Stimulated activated CD4-positive, alpha-beta T cell treated with anti-CD3 and anti-CD28 coated beads, Interleukin-4, amount 100 ng/mL, for 48 hours (primary cell): ENCODE data around the gene REST.

ENCODE experiments used
- DNase-seq, 2 donors: peaks; one replicate each; pipeline ENCODE4 v3.0.0-alpha.2; 2020; ENCODE audit warnings: low read depth in 2 of 2

Gene REST

GRCh38 chr4:56976283-56976836 is 68.7 kb downstream of the REST start:
- DNase-seq: no peak

DNA sequence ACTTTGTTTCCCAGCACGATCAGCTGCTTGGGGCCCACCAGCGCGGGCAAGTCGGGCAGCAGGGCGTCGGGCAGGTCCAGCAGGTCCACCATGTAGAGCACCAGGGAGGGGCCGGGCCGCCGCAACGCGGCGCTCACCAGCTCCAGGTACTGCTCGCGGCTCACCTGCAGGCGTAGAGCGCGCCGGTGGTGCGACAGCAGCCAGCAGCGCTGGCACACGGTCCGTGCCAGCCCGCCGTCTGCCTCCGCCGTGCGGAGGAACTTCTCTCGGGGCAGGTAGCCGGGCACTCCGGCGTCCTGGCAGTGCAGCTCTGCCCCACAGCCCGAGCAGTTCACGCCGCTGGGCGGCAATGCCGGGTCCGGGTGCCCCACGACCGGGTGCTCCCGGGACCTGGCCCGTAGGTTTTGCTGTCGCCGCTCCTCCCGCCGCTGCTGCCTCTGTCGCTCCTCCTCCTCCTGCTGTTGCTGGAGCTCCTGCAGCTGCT is 69.2 kb downstream of the REST start:
- peak; percentile 23 to 26 for DNase-seq

DNA sequence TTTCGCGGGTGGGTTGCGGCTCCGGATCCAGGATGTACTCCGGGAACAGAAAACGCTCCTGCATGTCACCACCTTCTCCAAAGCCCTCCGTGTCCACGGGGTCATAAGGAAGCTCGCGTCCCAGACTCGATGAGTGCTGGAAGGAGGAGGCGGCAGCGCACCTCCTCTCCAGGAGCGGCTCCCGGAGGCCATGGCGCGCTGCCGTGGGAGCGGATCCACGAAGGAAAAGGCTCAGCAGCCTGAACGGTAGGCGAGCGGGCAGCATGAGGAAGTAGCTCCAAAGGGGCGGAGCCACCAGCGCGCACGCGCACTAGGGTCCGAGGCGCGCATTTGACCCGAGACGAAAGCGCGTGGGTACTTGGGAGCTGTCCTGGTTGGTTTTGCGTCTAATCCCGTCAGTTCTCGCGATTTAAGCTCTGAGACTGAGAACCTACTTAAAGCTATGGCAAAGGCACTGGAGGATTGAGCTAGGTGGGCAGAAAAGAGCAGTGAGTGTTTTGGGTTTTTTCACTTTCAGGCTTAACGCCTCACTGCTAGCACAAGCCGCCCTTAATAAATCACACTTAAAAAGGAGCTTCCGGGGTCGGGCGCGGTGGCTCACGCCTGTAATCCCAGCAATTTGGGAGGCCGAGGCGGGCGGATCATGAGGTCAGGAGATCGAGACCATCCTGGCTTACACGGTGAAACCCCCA is 69.8 kb downstream of the REST start, which contains the start of gene NOA1:
Gene NOA1, minus strand, starts transcription at position 286 of the 692 bp plus-strand sequence. Its CDS starts 21 bp downstream, at position 265.
- DNase-seq: peak; percentile 92

- peak; percentile 79 to 88 for DNase-seq
These were observed 71.1 kb downstream of the REST start, which contains the start of gene POLR2B for GRCh38 chr4:56978750-56979303. Gene POLR2B (plus strand): TSS chr4:56978896. CDS start chr4:56978986, 90 bp downstream.

DNA sequence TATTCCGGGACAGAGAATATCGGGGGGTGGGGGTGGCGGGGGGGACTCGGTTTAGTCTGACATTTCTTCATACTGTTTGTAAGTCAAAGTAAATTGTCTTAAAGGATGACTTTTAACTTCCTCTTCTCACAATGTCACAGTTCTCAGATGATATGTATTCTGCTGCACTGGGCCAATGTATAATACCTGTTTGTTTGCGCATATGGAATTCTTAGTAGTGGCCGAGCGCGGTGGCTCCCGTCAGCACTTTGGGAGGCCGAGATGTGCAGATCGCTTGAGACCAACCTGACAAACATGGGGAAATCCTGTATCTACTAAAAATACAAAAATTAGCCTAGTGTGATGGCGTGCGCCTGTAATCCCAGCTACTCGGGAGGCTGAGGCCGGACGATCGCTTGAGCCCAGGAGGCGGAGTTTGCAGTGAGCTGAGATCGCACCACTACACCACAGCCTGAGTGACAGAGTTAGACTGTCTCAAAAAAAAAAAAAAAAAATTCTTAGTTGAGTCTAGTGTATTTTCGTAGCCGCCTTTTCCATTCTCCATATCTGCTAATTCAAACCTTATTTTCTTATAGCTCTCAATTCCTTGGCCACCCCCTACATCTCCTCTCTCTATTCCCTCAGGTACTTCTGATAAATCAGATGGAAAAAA is 71.8 kb downstream of the REST start:
- DNase-seq: peak; percentile 32 to 50

GRCh38 chr4:56981795-56982201 is 74.1 kb downstream of the REST start:
- no peak for DNase-seq

DNA sequence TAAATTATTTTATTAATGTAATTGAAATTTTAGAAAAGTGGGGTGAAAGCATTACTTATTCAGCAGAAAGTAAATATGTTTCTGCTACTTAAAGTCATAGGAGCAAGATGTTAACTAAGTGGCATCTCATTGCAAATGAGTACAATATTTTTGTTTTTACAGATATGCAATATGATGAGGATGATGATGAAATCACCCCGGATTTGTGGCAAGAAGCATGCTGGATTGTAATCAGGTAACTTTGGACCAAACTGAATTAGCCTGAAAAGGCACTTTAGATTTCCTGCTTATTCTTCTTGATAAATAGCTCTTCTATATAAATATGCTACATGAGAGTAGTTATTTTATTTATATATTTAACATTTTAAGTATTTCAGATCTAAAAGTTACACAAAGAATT is 78.5 kb downstream of the REST start:
- DNase-seq: no peak

GRCh38 chr4:56986952-56987351 is 79.3 kb downstream of the REST start:
- DNase-seq: no peak

DNA sequence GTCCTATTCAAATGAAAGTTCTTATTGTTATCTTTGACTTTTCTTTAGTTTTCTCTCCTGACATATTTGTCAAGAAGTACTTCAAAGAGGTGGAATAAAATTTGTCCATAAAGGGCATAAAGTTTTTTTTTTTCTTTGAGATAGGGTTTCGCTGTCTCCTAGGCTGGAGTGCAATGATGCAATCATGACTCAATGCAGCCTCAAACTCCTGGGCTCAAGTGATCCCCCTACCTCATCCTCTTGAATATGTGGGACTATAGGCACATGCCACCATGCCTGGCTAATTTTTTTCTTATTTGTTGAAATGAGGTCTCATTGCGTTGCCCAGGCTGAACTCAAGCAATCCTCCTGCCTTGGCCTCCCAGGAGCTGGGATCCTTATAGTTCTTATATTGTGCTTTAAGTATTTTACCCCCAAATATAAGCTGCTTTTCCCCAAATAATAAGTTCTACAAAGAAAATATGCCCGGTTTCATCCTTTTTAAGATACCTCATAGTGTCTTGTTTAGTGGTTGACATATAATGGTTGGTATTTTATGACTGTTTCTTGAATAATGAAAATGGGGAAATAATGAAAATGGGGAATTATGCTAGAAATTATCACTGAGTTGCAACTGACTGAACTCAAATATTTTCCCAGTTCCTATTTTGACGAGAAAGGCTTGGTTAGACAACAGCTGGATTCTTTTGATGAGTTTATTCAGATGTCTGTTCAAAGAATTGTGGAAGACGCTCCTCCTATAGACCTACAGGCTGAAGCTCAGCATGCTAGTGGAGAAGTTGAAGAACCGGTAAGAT is 82.6 kb downstream of the REST start:
- no peak for DNase-seq

DNA sequence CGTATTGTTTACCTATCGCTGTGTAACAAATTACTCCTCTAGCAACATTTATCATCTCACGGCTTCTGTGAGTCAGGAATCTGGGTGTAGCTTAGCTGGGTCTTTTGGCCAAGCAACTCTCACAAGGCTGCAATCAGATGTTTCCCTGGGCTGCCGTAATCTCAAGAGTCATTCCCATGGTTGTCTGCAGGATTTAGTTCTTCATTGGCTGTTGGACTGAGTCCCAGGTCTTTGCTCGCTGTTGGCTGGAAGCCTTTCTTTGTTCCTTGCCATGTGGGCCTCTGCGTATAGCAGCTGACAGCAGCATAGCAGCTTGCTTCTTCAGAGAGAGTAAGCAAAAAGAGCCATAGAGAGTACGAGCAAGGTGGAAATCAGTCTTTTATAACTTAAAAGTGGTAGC is 87.8 kb downstream of the REST start:
- DNase-seq: no peak

DNA sequence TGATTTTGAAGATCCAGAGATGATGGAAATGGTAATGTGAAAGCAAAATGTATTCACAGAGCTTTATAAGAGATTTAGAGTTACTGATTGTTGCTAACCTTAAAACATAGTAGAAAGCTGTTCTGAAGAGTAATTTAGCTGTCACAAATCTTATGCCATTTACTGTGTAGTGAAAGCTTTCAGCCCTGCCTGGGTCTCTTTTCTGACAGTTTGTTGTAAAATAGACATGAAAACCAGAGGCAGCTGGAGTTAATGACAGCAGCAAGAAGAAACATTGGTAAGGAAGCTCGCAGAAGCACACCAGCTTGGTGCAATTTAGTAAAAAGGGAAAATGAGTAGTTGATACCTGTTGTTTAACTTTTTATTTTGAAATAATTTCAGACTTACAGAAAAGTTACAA is 92.1 kb downstream of the REST start:
- no peak for DNase-seq

GRCh38 chr4:57013543-57014120 is 105.9 kb downstream of the REST start:
- no peak for DNase-seq
